Measurements from ENCODE around the gene PXDC1.
"Not testable (repeated sequence)": the region's sequence is repeated elsewhere in the genome, so short reads cannot be mapped to it uniquely, and the experiment has no call there.

Gene PXDC1

DNA sequence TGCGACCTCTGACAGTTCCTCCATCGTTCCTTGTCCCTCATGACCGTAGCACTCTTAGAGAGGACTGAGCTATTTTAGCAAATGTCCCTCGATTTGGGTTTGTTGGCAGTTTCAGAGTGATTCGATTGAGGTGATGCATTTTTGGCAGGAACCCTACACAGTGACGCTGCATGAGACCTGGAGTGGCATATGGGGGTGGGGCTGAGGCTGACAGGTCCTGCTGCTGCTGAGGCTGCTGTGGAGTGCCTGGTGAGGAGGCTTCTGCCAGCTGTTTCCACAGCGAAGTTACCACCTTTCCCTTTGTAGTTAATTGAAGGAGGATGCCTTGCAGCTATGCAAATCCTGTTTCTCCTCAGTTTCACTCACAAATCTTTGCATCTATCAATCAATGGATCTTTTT lies 19.8 kb downstream of the PXDC1 start:
- DNase-seq (ENCODE audit: low read depth): no peak

DNA sequence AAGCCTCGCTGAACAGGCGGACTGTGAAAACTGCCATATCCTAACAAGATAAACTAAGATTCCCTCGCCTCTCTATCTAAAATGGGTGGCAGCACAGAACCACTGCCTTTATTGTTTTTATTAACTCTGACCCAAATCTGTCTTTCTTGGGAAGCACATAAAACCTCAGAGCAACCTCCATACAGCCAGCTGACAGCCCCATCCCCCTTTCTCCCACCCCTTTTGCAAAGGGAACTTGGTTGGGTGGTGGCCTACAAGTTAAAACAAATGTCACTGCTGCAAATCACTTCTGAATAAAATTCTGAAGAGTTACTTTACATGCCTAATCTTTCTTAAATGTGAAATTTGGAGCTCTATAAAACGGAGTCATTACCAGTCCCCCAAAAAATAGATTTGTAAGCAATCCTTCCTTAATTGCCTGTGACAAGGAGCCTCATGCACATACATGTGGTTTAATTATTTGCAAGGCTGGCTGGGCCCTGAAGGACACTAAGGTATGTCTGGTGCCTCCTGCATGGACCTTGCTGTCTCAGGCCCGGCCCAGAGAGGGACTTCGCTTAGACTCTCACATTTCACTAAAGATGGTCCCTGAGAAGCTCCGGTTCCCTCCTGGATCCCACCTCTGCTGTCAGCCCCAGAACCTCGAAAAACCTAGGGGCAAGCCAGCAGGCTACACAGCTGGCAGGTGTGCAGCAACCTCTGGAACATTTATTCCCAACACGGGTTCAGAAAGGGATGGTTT lies 21.7 kb downstream of the PXDC1 start:
- no peak for DNase-seq (ENCODE audit: low read depth)

DNA sequence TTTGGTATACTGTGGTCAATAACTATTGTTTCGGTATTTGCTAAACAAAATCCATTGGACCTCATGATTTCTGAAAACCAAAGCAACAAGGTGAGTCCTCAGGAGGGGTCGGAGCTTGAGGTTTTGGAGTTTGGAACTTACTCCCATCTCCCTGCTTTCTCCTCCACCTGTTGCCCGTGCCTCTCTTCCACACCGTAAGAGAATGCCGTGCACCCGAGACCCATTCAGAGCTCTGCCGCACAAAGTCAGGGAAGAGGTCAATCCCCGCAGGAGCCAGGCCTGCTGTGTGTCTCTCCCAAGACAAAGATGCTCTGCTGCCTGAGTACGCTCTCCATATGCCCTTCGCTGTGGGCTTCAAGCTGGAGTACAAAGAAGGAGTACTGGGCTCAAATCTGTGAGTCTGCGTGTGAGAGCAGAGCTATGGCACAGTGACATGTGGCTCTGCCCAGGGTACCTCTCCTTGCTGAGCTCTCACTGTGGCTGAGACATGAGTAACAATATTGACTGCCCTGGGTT lies 23.9 kb downstream of the PXDC1 start:
- no peak for DNase-seq (ENCODE audit: low read depth)

DNA sequence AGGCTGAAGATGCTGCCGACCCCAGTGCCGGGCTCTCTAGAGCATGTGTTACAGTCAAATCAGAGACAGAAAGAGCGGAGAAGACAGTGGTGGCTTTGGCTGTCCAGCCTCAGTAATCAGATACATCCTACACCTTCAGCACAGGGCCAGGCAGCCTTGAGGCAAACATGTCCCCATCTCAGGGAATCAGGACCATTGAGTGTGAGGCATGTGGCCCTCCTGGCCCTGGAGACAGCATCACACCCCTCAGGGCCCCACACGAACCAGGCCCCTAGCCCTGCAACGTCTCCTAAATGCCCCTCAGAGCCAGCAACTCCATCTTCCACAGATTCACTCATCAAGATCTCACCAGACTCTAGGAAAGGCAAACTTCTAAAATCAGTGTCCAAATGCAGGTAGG lies 24.5 kb downstream of the PXDC1 start:
- no peak for DNase-seq (ENCODE audit: low read depth)

DNA sequence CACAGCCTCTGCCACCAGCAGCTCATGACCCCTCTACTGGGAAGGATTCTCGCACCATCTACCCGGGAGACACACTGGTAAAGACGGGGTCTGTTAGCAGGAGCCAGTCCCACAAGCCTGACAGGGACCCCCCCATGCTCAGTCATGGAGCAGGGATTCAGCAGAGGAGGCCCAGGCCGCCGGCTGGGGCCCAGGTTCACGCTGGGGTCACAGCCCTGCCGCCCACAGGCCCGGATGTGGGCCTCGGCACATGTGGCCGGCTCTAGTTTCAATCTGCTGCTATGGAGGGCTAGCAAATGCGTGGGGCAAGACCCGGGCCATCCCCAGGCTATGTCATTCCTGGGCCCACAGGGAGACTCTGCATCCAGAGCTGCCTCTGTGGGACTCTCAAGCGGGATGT lies 25.1 kb downstream of the PXDC1 start:
- DNase-seq (ENCODE audit: low read depth): no peak

DNA sequence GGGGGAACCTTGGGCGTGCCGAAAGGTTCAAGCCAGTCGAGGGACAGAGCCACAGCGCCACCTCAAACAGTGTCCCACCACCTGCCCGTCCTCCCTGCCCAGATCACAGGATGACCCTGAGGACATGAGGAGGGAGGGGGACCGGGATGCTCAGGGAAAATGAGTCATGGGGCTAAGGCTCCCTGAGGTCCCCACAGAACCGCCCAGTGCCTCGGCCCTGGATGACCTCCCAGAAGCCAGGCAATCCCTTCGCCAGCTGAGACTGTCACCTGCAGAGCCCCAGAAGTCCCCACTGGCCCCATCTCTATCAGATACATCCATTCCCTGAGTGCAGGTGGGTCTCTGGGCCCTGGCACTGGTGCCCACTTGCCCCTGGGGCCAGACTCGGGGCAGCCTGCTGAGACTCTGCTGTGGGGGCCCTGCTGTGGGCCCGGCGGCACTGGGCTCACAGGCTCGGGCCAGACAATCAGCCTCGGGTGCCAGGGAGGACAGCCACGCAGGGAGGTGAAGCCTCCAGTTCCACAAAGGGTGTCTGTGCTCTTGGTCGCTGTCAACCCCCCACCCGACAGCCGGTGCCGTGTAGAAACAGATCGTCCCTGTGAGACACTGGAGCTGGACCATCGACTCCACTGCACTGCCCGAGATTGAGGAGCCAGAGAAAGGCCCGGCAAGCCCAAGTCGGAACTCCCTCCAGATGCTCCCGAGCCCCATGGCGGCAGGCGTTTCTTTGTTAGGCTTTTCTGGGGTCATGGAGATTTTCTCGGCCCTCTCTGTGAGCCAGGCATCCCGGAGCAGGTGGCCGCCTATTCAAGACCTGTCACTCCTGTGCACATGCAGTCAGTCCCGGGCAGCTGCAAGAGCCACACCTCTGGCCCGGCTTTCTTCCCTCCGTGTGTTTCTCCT lies 26.1 kb downstream of the PXDC1 start:
- DNase-seq (ENCODE audit: low read depth): no peak

DNA sequence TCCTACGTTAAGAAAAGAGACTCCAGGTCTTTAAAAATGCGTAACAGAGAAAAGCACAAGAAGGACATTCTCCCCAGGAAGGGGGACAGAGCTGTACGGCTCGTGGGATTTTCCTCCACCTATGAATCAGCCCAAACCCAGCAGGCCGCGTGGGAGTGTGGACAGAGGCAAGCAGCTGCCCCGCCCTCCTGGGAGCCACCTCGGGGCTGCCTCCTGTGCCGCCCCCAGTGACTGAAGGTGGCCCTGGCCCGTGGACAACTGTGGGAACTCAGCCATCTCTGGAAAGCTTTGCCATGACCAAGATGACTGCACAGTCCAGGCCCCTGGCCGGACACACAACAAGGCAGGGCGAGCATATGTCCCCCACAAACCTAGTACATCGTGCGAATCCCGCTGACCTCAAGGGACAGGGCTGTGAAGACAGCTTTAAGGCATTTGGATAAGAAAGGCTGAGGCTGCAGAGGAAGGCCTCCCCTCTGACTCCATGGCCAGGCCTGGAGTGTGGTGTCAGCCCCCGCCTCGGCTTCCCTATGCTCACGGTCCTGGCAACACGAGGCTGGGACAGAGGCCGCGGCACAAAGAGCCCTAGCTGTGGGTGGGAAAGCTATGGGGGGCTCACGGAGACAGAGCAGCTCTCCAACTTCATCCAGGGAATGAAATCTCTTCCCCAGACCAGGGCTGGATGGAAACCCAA lies 26.9 kb downstream of the PXDC1 start:
- no peak for DNase-seq (ENCODE audit: low read depth)

DNA sequence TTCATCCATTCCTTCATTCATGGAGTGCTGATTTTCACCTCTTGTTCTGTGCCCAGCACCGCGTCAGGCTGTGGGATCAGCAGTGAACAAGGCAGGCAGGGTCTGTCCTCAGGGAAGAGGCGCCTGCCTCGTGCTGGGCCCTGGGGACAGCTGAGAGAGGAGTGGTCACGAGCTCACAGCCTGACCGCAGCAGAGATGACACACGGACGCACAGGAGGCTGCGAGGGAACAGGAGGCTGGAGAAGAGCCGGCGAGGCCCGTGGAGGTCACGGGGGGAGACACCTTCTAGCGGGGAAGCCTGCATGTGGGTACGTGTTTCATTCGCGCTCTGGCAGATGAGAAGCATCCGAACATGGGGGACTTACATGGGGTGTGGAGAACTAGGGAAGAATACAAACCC lies 27.5 kb downstream of the PXDC1 start:
- DNase-seq (ENCODE audit: low read depth): no peak

DNA sequence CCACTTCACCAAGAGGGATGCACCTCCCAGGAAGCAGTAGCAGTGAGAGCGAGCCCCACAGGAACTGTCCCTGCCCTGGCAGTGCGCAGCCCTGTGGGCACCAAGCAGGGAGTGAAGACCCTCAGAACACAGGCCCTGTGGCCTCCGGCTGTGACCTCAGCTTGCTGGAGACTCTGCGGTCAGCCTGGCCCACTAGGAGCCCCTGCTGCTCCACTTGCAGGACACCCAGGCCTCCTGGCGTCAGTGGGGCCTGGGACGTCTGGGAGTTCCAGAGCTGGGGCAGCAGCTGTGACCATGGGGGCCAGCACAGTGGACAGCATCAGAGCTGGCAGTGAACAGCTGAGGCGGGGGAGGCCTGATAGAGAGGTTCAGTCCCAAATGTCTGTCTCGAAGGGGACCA lies 28.3 kb downstream of the PXDC1 start:
- DNase-seq (ENCODE audit: low read depth): no peak

DNA sequence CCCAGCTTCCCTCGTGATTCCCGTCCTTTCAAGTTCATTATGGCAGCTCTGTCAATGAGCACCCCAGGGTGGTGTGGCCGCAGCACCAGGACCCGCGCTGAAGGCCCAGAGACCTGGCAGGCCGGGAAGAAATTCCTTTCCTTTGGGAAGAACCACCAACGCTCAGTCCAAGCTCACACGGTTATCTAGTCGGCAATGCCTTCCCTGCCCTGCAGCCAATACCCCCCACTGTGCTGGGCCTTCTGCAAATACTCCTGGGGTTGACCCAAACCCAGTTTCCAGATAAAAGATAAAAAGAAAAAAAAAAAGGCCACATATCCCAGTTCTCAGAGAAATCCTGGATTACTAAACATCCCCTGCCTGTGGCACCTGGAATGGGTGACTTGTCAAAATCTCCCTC lies 28.7 kb downstream of the PXDC1 start:
- no peak for DNase-seq (ENCODE audit: low read depth)

DNA sequence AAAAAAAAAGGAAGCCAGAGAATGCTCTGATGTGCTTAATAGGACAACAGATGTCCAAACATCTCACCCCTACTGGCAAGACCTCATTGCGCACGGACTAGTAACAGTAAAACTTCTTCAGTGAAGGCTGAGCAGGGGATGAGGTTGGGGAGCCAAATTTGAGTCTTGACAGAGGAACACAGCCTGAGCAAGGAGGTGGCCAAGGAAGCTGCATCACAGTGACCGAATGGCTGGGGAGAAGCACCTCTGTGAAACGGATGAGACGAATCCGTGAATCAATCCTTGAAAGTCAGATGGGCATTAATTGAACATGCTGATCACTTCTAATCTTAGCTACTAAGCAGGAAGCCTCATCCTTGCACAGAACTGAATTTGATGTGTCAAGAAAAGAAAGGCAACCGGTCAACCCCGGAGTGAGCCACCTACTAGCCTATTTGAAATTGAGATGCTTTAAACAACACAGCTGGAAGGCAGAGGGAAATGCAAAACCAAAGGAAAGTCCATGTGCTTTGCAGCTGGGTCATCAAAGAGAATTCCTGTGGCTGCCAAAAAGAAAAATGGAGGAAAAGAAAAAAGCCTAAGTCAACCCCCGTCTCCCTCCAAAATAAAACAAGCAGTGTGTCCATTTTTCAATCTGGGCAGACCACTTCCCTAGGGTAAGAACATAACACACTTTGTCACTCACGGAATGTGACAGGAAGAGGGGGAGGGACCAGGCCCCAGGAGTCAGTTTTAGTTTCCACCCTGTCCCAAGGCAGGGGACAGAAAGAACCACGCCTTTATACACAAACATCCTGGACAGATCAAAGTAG lies 29.5 kb downstream of the PXDC1 start:
- DNase-seq (ENCODE audit: low read depth): no peak

DNA sequence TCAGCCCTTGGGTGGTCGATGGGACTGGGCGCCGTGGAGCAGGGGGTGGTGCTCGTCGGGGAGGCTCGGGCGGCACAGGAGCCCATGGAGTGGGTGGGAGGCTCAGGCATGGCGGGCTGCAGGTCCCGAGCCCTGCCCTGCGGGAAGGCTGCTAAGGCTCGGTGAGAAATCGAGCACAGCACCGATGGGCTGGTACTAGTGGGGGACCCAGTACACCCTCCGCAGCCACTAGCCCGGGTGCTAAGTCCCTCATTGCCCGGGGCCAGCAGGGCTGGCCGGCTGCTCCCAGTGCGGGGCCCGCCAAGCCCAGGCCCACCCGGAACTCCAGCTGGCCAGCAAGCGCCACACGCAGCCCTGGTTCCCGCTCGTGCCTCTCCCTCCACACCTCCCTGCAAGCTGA lies 30.7 kb downstream of the PXDC1 start:
- not testable (repeated sequence) for DNase-seq (ENCODE audit: low read depth)

DNA sequence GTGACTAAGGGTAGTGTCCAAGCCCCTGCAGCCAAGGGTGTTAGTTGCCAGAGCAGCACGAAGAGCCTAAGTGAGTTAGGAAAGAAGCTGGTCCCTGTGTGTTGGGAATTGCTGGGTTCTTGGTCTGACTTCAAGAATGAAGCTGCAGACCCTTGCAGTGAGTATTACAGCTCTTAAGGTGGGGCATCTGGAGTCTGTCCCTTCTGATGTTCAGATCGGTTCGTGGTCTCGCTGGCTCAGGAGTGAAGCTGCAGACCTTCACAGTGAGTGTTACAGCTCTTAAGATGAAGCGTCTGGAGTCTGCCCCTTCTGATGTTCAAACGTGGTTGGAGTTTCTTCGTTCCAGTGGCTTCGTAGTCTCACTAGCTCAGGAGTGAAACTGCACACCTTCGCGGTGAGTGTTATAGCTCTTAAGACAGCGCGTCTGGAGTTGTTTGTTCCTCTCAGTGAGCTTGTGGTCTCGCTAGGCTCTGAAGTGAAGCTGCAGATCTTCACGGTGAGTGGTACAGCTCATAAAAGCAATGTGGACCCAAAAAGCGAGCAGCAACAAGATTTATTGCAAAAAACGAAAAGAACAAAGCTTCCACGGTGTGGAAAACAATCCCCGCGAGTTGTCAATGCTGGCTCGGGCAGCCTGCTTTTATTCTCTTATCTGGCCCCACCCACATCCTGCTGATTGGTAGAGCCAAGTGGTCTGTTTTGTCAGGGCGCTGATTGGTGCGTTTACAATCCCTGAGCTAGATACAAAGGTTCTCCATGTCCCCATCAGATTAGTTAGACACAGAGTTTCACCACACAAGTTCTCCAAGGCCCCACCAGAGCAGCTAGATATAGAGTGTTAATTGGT lies 31.8 kb downstream of the PXDC1 start:
- no peak for DNase-seq (ENCODE audit: low read depth)

DNA sequence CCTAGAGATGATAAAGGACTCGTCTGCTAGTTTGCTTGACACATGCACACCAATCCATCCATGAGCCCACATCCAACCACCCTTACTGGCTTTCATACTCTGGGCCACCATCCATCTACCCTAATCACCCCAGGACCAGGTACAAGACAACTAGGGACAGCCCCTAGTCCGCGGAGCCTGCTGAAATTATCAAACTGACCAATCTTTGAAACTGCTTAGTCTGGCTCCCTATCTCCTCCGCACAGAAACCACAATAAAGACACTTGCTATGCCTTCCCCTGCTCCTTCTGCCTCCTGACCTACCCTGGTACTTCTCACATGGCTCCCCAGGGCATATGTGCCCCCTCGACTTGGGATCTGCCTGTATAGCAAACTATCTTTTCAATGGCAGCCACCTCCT lies 33.1 kb downstream of the PXDC1 start:
- DNase-seq (ENCODE audit: low read depth): no peak

DNA sequence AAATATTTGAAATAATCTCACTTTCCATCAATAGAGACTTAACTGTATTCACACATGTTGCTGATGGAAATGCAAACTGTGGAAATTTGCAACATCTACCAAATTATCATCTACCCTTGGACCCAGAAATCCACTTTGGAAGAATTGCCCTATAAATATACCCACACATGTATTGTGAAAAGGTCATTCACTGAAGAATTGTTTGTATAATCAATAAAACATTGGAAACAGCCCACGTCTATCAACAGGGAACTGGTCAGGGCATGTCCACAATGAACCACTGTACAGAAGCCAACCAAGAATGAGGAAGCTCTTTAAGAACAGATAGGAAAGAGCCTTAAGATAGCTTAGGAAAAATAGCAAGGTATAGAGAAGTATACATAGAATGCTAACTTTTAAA lies 36.2 kb downstream of the PXDC1 start:
- DNase-seq (ENCODE audit: low read depth): no peak

DNA sequence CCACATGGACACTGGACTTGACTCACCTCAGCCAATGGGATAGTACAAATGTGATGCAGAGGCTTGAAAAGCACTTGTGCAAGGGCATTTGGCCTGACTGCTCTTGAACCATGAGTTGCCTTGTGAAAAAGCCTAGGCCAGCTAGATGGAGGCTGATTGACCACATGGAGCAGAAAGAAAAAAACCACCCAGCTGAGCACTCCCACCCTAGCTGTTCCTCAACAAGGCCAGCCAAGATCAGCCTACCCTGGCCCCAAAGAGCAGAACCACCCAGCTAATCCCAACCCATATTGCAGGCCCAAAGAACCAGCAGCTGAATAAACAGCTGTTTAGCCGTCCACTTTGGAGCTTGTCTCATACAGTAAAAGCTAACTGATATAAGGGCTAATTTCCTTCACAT lies 36.7 kb downstream of the PXDC1 start:
- DNase-seq (ENCODE audit: low read depth): no peak

DNA sequence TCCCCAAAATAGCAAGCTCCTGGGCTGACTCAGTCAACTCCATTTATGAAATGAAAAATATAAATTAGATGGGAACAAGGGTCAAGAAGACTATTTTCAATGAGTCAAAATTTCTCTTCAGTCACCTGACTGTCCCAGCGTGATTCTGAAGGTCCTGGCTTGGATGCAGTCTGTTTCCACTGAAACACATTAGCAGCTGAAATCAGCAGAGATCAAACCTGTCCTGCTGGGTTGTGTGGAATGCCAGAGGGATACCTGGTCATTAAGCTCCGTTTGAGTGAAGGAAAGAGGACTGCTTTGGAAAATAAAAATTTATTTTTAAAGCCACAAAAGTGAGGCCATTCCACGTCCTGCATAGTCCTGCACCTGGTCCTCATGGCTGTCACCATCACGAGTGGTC lies 37.4 kb downstream of the PXDC1 start:
- DNase-seq (ENCODE audit: low read depth): no peak

DNA sequence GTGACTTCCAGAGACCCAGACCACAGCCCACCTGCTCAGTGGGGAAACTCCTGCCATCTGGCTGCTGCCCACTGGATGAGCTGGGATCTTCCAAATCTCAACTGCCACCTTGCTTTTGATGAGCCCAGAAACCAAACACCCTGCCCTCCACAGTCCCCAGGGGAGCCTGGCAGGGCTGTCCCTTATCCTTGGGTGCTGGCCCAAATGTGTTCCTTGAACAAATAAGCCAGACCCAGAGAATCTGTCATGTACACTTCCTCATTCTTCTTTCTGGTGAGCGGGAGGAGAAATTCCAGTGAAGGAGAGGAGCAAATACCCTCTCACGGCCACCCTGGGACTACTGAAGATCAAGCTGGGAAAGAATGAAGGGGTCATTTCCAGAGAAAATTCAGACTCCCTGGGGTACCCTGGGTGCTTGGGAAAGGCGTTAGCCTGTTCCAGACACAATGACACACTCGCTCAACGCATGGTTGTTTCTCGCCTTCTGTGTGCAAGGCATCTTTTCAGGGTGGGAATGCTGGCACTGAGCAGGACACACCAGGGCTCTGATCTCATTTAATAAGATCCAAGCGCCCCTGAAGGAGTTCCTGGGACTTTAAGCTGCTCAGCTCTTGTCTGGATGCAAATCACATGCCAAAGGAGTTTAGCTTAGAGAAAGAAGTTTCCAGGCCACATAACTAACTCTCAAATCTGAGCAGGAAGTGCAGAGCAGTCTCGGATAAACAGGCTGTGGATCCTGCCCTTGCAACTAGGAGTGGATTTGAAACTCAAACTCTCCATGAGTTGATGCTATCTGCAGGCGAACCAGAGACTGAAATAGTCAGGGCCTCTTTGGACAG lies 38.5 kb downstream of the PXDC1 start:
- DNase-seq (ENCODE audit: low read depth): no peak

DNA sequence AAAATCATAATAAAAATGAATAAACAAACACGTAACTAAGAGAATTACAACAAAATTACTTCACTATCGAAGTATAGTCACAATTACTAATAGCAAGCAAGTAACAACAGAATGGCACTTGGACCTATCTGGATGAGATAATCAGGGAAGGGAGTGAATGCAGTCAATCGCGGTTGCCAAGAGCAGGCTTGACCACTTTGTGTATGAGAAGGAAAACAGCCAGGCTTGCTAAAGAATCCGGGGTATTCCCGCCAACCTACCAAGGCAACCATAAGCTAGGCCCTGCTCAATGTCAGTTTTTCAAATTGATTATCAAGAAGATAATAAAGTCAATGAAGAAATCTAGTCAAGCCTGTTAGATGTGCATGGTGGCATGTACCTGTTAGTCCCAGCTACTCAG lies 39.7 kb downstream of the PXDC1 start:
- no peak for DNase-seq (ENCODE audit: low read depth)

DNA sequence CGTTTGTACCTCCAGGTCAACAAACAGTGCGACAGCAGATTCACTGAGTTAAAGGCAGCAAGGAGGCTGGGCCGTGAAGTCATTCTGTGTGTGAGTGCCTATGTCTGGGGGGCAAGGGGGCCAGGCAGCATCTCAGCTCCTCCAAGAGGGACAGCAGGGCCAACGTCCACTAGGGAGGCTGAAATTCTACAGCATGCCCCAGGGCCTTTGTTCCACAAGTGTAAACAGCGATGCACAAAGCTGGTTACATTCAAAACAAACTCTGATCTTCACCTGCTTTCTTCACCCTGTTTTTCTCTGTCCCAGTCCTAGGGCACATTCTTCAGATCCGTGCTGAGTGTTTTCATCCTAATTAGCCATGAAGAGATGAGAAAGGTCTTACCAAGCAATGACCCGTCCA lies 41.1 kb downstream of the PXDC1 start:
- no peak for DNase-seq (ENCODE audit: low read depth)

Data from HS-27A (cell line).